Endothelial cell of umbilical vein (primary cell): ENCODE measurements around the gene TCEAL5.

ENCODE experiments used
- EZH2 ChIP-seq: IDR thresholded peaks from 2 replicates; pipeline ENCODE4 v1.6.1; 2012; ENCODE audit warnings: borderline replicate concordance, low read depth, mild to moderate bottlenecking, moderate library complexity, low read length, inconsistent platforms; ENCODE audit not compliant: severe bottlenecking
- POLR2A ChIP-seq: IDR thresholded peaks from 2 replicates; pipeline ENCODE4 v1.6.1; 2012; ENCODE audit warnings: low read depth, mild to moderate bottlenecking, control low read depth, low read length
- TF ChIP-seq, protein P1 (sequence below): IDR thresholded peaks from 2 replicates; pipeline ENCODE4 v1.6.1; 2011; ENCODE audit not compliant: insufficient read depth, insufficient read length
- TF ChIP-seq, protein P2 (sequence below), 2 donors: IDR thresholded peaks; 1 replicate in 1 of 2; 2 replicates in 1 of 2; pipeline ENCODE4 v1.5.1; 2011; ENCODE audit warnings: low read length in 2 of 2, mild to moderate bottlenecking in 2 of 2, moderate library complexity in 2 of 2, control low read depth in 1 of 2, inconsistent platforms in 1 of 2, low read depth in 1 of 2; ENCODE audit not compliant: insufficient read depth in 1 of 2; ENCODE audit errors: extremely low read depth in 1 of 2

DNA sequence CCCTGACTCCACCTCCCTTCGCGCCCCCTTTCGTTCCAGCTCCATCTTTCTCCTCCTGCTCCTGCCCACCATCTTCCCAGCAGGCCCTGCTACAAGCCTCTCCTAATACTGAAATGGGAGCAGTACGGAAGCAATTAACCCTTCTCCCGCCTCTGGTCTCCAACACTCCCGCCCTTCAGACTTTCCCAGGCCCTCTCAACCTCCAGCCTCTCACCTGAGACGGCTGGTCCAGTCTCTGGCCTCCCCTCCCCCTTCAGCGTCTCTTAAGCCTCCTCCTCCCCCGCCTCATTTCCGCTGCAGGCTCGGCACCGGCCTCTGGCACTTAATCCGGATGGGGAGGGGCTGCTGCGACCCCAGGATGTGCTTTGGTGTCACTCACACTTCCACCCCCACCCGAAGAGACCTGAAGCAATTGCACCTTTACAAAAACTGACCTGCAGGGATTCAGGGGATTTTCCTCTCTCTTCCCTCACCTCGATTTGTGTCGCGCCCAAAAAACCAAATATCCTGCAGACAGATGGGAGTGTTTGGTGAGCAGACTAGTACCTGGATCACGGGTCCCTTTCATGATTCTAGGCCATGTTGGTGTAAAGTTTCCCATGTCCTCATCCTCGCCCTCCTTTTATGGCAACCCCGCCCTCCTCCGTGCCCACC, 22.3 kb downstream of the TCEAL5 start:
- TF ChIP-seq, protein P1, sequence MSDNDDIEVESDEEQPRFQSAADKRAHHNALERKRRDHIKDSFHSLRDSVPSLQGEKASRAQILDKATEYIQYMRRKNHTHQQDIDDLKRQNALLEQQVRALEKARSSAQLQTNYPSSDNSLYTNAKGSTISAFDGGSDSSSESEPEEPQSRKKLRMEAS = no peak
- TF ChIP-seq POLR2A = no peak
- no peak for TF ChIP-seq EZH2
- TF ChIP-seq, protein P2, sequence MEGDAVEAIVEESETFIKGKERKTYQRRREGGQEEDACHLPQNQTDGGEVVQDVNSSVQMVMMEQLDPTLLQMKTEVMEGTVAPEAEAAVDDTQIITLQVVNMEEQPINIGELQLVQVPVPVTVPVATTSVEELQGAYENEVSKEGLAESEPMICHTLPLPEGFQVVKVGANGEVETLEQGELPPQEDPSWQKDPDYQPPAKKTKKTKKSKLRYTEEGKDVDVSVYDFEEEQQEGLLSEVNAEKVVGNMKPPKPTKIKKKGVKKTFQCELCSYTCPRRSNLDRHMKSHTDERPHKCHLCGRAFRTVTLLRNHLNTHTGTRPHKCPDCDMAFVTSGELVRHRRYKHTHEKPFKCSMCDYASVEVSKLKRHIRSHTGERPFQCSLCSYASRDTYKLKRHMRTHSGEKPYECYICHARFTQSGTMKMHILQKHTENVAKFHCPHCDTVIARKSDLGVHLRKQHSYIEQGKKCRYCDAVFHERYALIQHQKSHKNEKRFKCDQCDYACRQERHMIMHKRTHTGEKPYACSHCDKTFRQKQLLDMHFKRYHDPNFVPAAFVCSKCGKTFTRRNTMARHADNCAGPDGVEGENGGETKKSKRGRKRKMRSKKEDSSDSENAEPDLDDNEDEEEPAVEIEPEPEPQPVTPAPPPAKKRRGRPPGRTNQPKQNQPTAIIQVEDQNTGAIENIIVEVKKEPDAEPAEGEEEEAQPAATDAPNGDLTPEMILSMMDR (IDR thresholded peaks at IDR 0.05; ENCODE audit: extremely low read depth in 1 of 2, insufficient read depth in 1 of 2, low read depth in 1 of 2, low read length in 2 of 2) = no peak
